GM21526 (cell line): ENCODE measurements around the gene MRPL36.

Source experiments
- ATAC-seq: cut with Tn5 transposase; IDR thresholded peaks from one replicate; pipeline ENCODE4 v1.9.1; 2021; ENCODE audit warnings: moderate library complexity; ENCODE audit not compliant: unreplicated experiment, low FRiP score

MRPL36 gene

DNA sequence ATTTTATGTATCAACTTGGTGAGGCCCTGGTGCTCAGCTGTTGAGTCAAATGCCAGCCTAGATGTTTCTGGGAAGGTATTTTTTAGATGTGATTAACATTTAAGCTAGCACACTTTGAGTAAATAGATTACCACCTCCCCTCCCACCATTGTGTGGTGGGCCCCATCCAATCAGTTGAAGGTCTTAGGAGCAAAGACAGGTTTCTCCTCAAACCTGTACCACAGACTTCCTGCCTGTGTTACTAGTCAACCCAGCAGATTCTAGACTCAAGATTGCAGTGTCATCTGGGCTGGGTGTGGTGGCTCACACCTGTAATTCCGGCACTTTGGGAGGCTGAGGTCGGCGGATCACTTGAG is 33.8 kb downstream of the MRPL36 start:
- ATAC-seq: no peak

DNA sequence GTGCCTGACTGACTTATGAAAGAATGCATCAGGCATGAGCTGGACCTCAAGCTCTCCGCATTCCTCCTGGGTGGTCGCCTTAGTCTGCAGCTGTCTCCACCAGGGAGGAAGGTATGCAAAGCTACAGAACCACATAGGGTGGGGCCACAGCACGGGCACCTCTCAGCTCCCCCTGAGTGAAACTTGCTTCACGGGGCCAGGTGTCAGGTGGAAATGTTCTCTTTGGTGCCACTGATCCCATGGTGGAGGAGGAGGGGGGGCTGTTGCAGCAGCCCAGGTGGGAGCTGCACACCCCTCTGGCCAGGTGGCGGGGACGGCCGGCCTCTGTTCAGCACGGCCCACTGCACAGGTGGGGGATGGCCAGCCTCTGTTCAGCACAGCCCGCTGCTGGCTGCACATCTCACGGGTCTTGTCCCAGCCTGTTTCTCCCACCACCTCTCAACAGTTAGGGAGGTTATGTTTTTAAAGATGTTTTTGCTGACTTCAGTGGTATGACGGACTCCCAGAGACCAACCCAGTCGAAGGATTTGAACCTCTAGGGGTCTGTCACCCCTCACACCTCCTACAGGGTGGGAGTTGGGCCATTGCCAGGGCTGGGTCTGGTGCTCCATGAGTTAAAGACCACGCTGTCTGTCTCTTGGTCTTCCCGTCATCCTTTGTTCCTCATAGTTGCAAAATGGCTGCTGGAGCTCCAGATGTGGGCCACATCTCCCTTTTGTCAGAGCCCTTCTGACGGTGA is 34.3 kb downstream of the MRPL36 start:
- no peak for ATAC-seq

DNA sequence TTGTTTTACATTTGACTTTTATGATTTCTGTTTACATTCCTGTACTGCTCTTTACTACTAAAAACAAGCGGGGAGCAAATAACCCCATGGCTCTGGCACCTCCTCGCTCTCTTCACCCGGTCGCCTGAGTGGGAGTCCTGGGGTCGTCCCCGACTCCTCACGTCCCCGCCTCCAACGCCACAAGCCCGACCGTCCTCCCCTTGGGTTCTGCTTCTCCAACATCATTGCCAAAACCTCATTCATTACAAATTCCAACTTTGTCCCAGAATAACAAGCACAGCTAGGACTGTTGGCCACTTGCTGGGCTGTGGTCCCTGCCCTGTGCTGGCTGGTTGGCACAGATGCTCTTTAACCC is 35.1 kb downstream of the MRPL36 start:
- no peak for ATAC-seq

DNA sequence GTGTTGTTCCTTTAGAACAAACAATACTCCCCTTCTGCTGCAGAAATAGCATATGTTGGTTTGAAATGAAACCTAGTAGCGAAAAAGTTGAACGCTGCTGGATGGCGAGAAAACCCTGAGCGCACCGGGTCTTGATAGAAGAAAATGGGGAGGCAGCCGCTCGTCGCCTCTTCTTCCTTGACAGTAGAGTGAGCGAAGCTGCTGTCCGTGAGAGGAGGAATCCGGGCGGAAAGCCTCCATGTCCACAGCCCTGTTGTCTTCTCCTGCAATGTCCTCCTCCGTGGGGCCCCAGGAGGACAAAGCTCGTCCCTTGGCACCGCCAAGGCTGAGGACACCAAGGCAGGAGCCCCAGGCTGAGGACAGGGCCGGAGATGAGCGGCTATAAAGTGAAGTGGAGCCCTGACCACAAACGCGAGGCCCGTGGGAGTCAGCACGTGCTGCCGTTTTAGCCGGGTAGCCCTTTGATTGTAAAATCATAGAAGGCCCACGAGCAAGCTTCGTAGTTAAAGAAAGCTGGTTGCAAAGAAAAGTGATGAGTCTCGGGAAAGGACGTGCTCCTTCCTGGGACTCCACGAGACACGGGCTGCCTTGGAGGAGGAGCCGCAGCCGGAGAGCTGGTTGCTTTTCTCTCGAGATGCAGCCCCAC is 35.6 kb downstream of the MRPL36 start:
- no peak for ATAC-seq

DNA sequence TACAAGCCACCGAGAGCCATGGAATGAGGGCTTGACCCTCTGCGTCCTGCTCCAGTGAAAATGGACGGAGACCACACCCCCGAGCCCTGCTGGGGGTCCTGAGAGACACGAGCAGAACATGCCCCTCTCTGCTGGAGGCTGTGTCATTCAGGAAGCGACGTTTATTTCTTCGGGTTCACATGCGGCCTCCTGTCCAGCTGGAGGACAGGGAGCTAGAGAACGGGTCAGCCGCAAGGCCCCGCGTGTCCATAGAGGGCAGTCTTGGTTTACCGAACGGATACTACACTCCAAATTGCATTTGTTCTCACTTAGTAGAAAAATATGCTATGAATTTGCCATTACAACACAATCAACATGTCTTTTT is 36.1 kb downstream of the MRPL36 start:
- ATAC-seq: no peak

DNA sequence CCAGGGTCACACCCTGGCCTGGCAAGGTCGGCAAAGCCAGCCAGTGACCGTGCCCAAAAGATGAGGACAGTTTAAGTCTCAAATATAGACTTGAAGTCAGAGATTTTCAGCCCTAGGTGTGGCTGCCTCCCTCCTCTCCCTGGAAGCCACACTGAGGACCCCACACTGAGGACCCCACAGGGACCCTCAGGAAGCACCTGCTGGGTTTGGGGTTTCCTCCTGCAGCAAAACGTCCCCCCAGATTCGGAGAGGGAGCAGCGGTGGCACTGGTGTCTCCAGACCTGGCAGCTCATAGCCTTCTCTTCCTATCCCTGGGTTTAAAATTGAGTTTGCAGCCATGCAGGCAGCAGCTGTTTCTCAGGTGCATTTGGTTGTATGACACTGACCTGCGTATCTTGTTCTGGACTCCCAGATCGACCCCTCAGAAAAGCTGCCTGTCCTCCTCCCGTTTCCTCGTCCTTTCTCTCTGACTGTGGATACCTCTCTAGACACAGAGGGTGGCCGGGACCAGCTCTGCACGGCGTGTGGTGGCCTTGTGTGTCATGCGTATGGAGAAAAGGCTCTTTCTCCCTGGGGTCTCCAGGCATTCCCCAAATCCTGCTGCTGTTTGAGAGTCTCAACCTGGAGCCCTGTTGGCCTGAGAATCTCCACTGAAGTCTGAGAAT is 36.6 kb downstream of the MRPL36 start:
- no peak for ATAC-seq

DNA sequence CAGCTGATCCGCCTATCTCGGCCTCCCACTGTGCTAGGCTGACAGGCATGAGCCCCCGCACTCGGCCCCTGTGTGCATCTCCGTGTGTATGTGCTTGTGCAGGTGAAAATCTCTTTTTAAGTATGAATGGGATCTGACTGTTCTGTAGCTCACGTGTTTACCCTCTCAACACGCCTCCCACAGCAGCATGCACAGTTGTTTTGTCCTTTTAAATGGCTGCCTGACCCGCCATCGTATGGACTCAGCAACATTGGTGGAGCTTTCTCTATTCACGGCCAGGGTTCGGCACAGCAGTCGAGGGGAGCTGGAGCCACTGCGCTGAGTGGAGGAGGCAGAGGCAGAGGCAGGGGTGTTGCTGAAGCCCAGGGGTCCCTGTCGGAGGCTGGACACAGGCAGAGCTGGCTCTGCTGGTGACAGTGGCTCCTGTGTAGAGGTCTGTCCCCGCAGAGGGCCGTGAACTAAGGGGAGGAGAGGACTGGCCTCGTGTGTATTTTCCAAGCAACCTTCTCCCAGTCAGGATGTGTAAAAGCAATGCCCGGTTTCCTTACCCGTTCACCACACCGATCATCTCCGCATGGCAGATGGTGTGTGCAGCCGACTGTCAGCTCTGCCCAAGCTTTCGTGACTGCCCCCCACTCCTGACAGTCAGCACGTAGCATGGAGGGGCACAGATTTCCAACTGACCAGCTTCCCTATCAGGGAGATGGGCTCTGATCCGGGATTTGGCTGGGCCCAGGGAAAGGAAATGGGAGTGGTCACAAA is 37.3 kb downstream of the MRPL36 start:
- ATAC-seq: no peak

DNA sequence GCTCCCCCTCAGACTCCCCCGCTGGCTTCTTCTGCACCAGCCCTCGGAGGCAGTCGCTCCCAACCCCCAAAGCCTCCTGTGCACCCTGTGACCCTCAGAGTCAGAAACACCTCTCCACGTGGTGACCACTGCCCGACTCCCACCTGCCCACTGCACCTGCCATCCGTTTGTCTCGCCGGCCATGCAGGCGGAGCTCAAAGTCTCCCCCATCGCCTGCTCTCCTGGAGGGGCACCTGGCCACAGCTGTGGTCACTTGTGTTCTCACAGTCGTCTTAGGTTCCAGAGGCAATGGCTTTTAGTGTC is 38.2 kb downstream of the MRPL36 start:
- no peak for ATAC-seq

DNA sequence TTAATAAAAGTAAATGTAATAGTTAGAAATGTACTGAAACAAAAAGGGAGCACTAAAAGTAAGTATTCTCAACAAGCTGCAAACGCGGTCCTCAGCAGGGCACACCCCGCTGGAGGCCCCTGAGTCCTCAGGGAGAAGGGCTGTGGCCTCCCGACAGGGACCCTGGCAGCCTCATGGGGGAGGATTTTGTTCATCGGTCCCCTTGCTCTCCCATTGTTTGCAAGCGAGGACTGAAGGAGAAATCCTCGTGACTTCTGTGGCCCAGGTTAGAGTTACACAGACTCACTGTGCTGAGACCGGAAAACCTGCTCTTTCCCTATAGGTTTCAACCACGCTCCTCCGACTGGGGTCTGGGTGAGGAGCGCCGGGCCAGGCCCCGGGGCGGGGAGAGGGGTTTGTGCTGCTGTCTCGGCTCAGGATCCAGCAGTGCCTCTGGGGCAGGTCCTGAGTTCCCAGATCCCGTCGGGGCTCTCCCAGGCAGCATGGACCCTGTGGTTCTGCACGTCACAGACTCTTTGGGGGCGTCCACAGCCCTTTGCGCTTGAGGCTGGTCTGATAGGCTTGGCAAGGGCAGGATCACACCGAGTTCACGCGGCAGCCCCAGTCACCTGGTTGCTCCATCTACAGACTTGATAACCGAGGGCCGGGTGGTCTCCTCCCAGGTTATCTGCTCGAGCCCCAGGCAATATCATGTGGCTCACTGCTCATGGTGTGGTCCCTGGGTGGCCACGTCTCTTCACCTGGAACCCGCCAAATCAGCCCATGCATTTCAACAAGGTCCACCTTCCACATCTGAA is 38.8 kb downstream of the MRPL36 start:
- no peak for ATAC-seq

DNA sequence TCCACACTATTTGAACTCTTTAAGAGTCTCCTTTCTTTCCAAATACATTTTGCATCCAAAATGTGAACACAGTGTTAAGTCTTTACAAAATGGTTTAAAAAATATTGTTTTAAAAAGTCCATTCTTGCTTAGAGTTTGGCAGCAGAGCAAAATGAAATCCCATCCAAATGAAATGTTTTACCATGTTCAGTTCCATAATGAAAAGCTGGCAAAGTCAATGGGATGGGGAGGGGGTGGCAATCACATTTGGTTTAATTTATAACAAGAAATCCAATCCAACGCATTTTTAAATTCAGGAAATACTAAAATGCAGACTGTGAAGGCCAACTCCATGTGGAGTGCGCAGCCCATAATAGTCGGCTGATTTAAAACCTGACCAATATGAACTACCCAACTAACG is 39.4 kb downstream of the MRPL36 start:
- ATAC-seq: no peak

DNA sequence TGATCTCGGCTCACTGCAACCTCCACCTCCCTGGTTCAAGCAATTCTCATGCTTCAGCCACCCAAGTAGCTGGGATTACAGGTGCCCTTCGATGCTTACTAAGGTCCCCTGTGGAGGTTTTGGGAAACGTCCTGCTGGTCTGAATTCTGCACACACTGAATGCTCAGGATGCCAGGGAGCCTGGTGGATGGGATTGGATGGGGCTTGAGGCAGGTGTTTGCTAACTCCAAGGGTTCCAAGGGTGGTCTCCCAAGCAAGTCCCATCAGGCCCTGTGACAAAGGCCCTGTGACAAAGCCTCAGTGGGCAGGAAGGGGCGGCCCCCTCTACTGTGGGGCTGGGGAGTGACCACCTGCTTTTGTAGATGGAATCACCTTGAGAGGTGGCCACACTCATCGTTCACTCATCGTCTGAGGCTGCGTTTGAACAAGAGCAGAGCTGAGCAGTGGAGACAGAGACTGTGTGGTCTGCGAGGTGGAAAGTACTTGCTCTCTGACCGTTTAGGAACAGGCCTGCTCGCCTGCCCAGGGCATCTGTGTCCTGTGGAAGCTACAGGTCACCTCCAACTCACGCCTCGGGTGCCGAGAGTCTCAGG is 40.2 kb downstream of the MRPL36 start:
- ATAC-seq: no peak

DNA sequence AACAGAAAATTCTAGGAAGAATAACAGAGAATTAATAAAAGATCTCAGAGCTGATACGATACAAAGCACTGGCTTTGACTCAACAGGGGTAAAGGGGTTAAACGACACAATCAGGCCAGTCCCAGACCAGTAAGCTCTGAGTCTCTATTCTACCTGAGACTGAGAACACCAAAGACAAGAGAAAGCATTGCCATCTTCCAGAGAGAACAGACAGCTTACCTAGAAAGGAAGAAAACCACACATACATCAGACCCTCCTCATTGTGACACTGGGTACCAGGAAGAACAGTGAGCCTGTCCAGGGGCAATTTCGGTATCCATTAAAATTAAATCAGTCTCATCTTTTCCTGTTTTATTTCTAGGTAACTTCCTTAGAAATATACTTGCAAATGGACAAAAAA is 41.1 kb downstream of the MRPL36 start:
- ATAC-seq: no peak

DNA sequence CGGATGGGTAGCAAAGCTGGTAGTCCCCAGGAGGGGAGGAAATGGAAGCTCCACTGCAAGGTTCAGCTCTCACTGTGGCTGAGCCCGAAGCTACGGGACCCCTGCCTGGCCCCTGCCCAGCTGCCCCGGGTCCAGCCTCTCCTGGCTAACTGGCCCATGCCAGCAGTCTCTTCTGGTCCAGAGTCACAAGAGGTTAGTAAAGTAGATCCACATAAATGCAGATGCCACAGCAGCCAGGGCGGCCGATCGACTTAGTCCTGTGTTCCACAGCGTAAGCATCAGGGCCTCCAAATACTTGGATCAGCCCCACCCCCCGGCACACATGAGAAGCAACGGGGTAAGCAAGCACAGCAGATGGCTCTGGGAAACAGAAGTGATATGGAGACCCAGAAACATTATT is 42.1 kb downstream of the MRPL36 start:
- no peak for ATAC-seq

DNA sequence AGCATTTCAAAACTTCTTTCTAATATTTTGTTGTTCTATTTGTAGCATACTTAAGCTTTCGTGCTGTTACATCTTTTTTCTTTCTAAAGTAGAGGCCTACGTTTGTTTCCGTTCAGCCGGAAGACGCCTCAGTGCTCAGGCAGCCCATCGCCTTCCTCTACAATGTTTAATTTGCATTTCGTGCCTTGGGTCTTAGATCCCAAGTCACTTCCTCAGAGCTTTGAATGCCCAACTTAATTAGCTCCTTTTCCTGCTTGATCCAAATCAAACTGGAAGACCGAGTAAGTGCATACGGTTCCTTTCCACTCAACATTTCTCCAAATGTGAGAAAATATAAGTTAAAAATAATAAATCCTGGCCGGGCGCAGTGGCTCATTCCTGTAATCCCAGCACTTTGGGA is 43.2 kb downstream of the MRPL36 start:
- no peak for ATAC-seq

DNA sequence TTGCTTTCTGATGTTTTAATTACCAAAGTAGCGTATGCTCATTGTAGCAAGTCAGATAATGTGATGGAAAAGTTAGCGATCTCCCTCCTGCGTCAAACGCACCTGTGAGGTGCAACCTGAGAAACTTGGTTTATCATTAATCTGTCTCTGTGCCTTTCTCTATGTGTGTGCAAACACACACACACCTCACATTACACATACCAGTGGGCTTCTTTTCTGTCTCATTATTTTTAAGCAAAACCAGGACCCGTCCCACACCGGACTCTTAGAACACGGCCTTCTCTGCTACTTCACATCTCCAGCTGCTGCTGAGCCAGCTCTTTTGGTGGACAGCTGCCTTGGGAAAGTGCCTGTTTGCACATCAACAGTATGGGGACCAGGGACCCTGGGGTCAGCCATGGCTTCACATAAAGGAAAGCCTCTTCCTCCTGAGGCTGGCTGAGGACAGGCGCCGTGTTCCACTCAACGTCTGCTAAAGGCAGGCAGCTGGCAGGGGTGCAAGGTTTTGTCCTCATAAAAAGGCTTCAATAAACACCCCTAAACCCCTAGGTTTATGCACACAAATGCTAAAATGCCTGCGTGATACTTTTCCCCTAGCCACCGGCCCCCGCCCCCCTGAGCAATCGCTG is 44.2 kb downstream of the MRPL36 start:
- no peak for ATAC-seq

DNA sequence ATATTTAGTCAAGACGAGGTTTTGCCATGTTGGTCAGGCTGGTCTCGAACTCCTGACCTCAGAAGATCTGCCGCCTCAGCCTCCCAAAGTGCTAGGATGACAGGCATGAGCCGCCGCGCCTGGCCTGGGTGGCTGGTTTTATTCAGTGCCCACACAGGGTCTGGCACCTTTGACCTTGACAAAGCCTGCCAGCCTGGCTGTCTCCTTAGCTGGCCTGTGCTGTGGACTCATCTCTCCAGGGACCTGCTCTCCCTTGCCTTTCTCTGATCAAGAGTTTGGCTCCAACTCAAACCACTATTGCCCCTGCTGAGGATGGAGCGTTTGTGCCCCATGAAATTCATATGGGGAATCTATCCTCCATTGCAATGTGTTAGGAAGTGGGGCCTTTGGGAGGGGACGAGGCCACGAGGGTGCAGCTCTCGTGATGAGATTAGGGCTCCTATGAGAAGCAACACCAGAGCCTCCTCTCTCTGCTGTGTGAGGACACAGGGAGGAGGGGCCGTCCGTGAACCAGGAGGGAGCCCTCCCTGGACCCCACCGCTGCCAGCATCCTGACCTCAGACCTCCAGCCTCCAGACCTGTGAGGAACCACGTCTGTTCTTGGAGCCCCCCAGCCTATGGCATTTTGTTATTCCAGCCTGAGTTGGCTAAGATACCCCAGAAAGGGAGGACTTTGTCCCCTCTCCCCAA is 45.0 kb downstream of the MRPL36 start:
- ATAC-seq: no peak

DNA sequence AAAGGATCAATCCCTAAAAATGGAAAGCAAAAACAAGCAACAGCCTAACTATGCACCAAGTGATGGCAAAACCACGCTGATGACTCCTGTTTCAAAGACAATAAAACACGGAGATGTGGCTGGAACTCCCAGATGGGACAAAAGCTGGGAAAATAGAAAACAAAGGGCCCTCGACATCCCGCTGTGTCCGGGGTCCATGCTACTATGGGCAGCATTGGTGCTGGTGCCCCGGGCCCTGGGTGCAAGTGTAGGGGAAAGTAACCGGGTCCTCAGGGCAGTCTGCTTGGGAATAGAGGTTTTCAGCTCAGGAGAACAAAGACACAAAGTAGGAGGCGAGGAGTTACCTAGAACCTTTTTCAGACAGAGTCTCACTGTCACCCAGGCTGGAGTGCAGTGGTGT is 46.1 kb downstream of the MRPL36 start:
- ATAC-seq: no peak

DNA sequence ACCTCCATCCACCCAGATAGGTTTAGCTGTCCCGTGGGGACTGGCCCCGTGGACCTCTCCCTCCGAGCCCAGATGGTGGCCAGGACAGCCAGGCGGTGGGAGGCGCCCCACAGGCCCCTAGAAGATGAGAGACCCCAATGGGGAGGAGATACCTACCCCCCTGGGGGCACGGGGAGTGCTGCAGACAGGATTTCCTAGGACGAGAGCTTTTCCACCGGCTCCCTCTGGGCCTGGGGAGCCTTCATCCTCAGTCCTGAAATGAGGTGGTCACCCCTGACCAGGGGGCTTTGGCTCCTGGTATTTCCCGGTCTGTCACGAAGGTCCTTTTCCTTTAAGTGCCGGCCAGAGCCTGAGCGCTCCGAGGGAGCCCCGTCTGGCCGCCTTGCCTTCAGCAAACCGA is 46.8 kb downstream of the MRPL36 start:
- no peak for ATAC-seq
